Stimulated activated CD4-positive, alpha-beta T cell treated with anti-CD3 and anti-CD28 coated beads, TNF-alpha, amount 100 ng/mL, for 4 hours (primary cell): ENCODE results near the gene CACNB2.

Experiments
- DNase-seq, 3 experiments: peaks; one replicate each; pipeline ENCODE4 v3.0.0-alpha.2; 2020; ENCODE audit warnings: low read depth in 3 of 3

Gene CACNB2

GRCh38 chr10:18505456-18506118, 365.4 kb downstream of the CACNB2 start:
- no peak for DNase-seq

GRCh38 chr10:18508587-18508986, 368.4 kb downstream of the CACNB2 start:
- DNase-seq, result no peak

GRCh38 chr10:18514537-18514936, 374.3 kb downstream of the CACNB2 start:
- DNase-seq, result no peak

- DNase-seq, result no peak
Measured at GRCh38 chr10:18516851-18517250, 376.6 kb downstream of the CACNB2 start.

GRCh38 chr10:18523025-18523424, 382.8 kb downstream of the CACNB2 start:
- DNase-seq, result no peak

- no peak for DNase-seq
Measured at GRCh38 chr10:18523858-18524257, 383.6 kb downstream of the CACNB2 start.

- DNase-seq, result no peak
Measured at GRCh38 chr10:18527687-18528086, 387.5 kb downstream of the CACNB2 start.

GRCh38 chr10:18528292-18528691, 388.1 kb downstream of the CACNB2 start:
- no peak for DNase-seq

GRCh38 chr10:18532881-18533535, 392.8 kb downstream of the CACNB2 start:
- DNase-seq, result no peak

GRCh38 chr10:18533896-18534295, 393.7 kb downstream of the CACNB2 start:
- DNase-seq, result no peak

GRCh38 chr10:18539335-18539734, 399.1 kb downstream of the CACNB2 start:
- no peak for DNase-seq

- no peak for DNase-seq
Measured at GRCh38 chr10:18540195-18540594, 400.0 kb downstream of the CACNB2 start.

GRCh38 chr10:18542832-18543231, 402.6 kb downstream of the CACNB2 start:
- no peak for DNase-seq

- DNase-seq, result no peak
Measured at GRCh38 chr10:18545621-18546305, 405.5 kb downstream of the CACNB2 start.

GRCh38 chr10:18549105-18549504, 408.9 kb downstream of the CACNB2 start:
- no peak for DNase-seq

- DNase-seq, result no peak
Measured at GRCh38 chr10:18551473-18551872, 411.2 kb downstream of the CACNB2 start.

- no peak for DNase-seq
Measured at GRCh38 chr10:18554479-18554878, 414.3 kb downstream of the CACNB2 start.

GRCh38 chr10:18556522-18557147, 416.4 kb downstream of the CACNB2 start:
- no peak for DNase-seq

- DNase-seq, result no peak
Measured at GRCh38 chr10:18557960-18558359, 417.7 kb downstream of the CACNB2 start.

GRCh38 chr10:18561861-18562551, 421.8 kb downstream of the CACNB2 start:
- DNase-seq, result no peak

GRCh38 chr10:18563003-18563726, 422.9 kb downstream of the CACNB2 start:
- no peak for DNase-seq
